ENCODE results near the gene MARCHF5.
"Not testable (repeated sequence)": the region's sequence is repeated elsewhere in the genome, so short reads cannot be mapped to it uniquely, and the experiment has no call there.

MARCHF5 gene

GRCh38 chr10:92305133-92306072, 14.4 kb downstream of the MARCHF5 start:
- DNase-seq (ENCODE audit: low read depth), result no peak

- no peak for DNase-seq (ENCODE audit: low read depth)
These were observed 18.3 kb downstream of the MARCHF5 start for GRCh38 chr10:92309272-92309671.

- DNase-seq (ENCODE audit: low read depth), result no peak
These were observed 22.8 kb downstream of the MARCHF5 start for GRCh38 chr10:92313750-92314149.

GRCh38 chr10:92316610-92317009, 25.6 kb downstream of the MARCHF5 start:
- no peak for DNase-seq (ENCODE audit: low read depth)

GRCh38 chr10:92323079-92323478, 32.1 kb downstream of the MARCHF5 start:
- no peak for DNase-seq (ENCODE audit: low read depth)

GRCh38 chr10:92327445-92328433, 36.8 kb downstream of the MARCHF5 start:
- DNase-seq (ENCODE audit: low read depth), result no peak

GRCh38 chr10:92328993-92329392, 38.0 kb downstream of the MARCHF5 start:
- DNase-seq (ENCODE audit: low read depth), result no peak

- DNase-seq (ENCODE audit: low read depth), result not testable (repeated sequence)
These were observed 39.0 kb downstream of the MARCHF5 start for GRCh38 chr10:92329927-92330326.

GRCh38 chr10:92342796-92343195, 51.8 kb downstream of the MARCHF5 start:
- DNase-seq (ENCODE audit: low read depth), result peak; percentile 67

GRCh38 chr10:92345575-92345974, 54.6 kb downstream of the MARCHF5 start:
- not testable (repeated sequence) for DNase-seq (ENCODE audit: low read depth)

GRCh38 chr10:92347035-92347676, 56.2 kb downstream of the MARCHF5 start:
- DNase-seq (ENCODE audit: low read depth), result not testable (repeated sequence)

GRCh38 chr10:92350411-92350810, 59.4 kb downstream of the MARCHF5 start:
- peak; percentile 18 for DNase-seq (ENCODE audit: low read depth)

GRCh38 chr10:92354587-92354986, 63.6 kb downstream of the MARCHF5 start:
- no peak for DNase-seq (ENCODE audit: low read depth)

GRCh38 chr10:92356041-92356440, 65.1 kb downstream of the MARCHF5 start:
- no peak for DNase-seq (ENCODE audit: low read depth)

GRCh38 chr10:92363498-92363897, 72.5 kb downstream of the MARCHF5 start:
- no peak for DNase-seq (ENCODE audit: low read depth)

GRCh38 chr10:92366412-92367021, 75.5 kb downstream of the MARCHF5 start:
- DNase-seq (ENCODE audit: low read depth), result no peak

GRCh38 chr10:92377962-92378361, 87.0 kb downstream of the MARCHF5 start:
- DNase-seq (ENCODE audit: low read depth), result no peak

- no peak for DNase-seq (ENCODE audit: low read depth)
These were observed 90.6 kb downstream of the MARCHF5 start for GRCh38 chr10:92381543-92381954.

- DNase-seq (ENCODE audit: low read depth), result no peak
These were observed 91.7 kb downstream of the MARCHF5 start for GRCh38 chr10:92382631-92383030.

- DNase-seq (ENCODE audit: low read depth), result no peak
These were observed 93.8 kb downstream of the MARCHF5 start for GRCh38 chr10:92384741-92385140.

GRCh38 chr10:92385831-92386230, 94.9 kb downstream of the MARCHF5 start:
- DNase-seq (ENCODE audit: low read depth), result no peak
